GM19468 (cell line): Measurements from ENCODE around the gene SUMF1.
A peak's percentile ranks its signal among the peaks of the same experiment; 100 is the strongest.

Experiments
- ATAC-seq: cut with Tn5 transposase; IDR thresholded peaks from one replicate; pipeline ENCODE4 v1.9.1; 2021; ENCODE audit warnings: mild to moderate bottlenecking, moderate library complexity, moderate number of reproducible peaks; ENCODE audit not compliant: unreplicated experiment; ENCODE audit errors: extremely low read depth

The SUMF1 gene

GRCh38 chr3:4498446-4498845 lies 31.4 kb upstream of the SUMF1 start:
- ATAC-seq: no peak

- ATAC-seq: no peak
Measured at GRCh38 chr3:4497843-4498324, 30.8 kb upstream of the SUMF1 start.

- ATAC-seq: no peak
Measured at GRCh38 chr3:4497005-4497692, 30.1 kb upstream of the SUMF1 start.

- no peak for ATAC-seq
Measured at GRCh38 chr3:4496087-4496452, 29.0 kb upstream of the SUMF1 start.

- ATAC-seq: no peak
Measured at GRCh38 chr3:4495294-4496086, 28.4 kb upstream of the SUMF1 start.

- no peak for ATAC-seq
Measured at GRCh38 chr3:4494895-4495264, 27.8 kb upstream of the SUMF1 start.

- no peak for ATAC-seq
Measured at GRCh38 chr3:4493941-4494894, 27.1 kb upstream of the SUMF1 start.

GRCh38 chr3:4493014-4493940 lies 26.2 kb upstream of the SUMF1 start, which contains the start of gene ITPR1:
ITPR1 (plus strand) TSS chr3:4493348; CDS start chr3:4516492, 23,144 bp downstream.
- peak; percentile 93 for ATAC-seq

- no peak for ATAC-seq
Measured at GRCh38 chr3:4492208-4493013, 25.3 kb upstream of the SUMF1 start.

GRCh38 chr3:4491855-4492207 lies 24.8 kb upstream of the SUMF1 start:
- ATAC-seq: no peak

- ATAC-seq: no peak
Measured at GRCh38 chr3:4478261-4478660, 11.2 kb upstream of the SUMF1 start.

- no peak for ATAC-seq
Measured at GRCh38 chr3:4476496-4476895, 9.4 kb upstream of the SUMF1 start.

- no peak for ATAC-seq
Measured at GRCh38 chr3:4475804-4476203, 8.7 kb upstream of the SUMF1 start.

- no peak for ATAC-seq
Measured at GRCh38 chr3:4474683-4475490, 7.8 kb upstream of the SUMF1 start.

- no peak for ATAC-seq
Measured at GRCh38 chr3:4472766-4473165, 5.7 kb upstream of the SUMF1 start.

- ATAC-seq: no peak
Measured at GRCh38 chr3:4472312-4472711, 5.2 kb upstream of the SUMF1 start.

GRCh38 chr3:4471907-4472306 lies 4.8 kb upstream of the SUMF1 start:
- no peak for ATAC-seq

GRCh38 chr3:4467522-4467867 lies 426 bp upstream of the SUMF1 start:
- no peak for ATAC-seq
